Vagina (tissue), 2 donors: Measurements from ENCODE around the gene CD151.

ENCODE experiments used
- POLR2A ChIP-seq, 2 donors: fragments of 450-650 bp; IDR thresholded peaks; one replicate each; pipeline ENCODE4 v1.6.1; 2017; ENCODE audit warnings: antibody characterized with exemption in 2 of 2, mild to moderate bottlenecking in 2 of 2, moderate library complexity in 2 of 2
- POLR2AphosphoS5 ChIP-seq, 2 donors: sonication (generic); formaldehyde crosslinking; IDR thresholded peaks; one replicate each; pipeline ENCODE4 v1.9.0; 2017; ENCODE audit warnings: antibody characterized with exemption in 2 of 2, mild to moderate bottlenecking in 2 of 2, low read depth in 1 of 2; ENCODE audit not compliant: insufficient read depth in 1 of 2
- TF ChIP-seq, protein P1 (sequence below), 3 experiments: fragments of 450-650 bp in 2 of 3; fragments of 200-600 bp in 1 of 3; sonication (generic) in 1 of 3; IDR thresholded peaks; one replicate each; pipeline ENCODE4 v1.5.1; 2017 to 2019; ENCODE audit warnings: antibody characterized with exemption in 3 of 3, mild to moderate bottlenecking in 2 of 3, moderate library complexity in 2 of 3

DNA sequence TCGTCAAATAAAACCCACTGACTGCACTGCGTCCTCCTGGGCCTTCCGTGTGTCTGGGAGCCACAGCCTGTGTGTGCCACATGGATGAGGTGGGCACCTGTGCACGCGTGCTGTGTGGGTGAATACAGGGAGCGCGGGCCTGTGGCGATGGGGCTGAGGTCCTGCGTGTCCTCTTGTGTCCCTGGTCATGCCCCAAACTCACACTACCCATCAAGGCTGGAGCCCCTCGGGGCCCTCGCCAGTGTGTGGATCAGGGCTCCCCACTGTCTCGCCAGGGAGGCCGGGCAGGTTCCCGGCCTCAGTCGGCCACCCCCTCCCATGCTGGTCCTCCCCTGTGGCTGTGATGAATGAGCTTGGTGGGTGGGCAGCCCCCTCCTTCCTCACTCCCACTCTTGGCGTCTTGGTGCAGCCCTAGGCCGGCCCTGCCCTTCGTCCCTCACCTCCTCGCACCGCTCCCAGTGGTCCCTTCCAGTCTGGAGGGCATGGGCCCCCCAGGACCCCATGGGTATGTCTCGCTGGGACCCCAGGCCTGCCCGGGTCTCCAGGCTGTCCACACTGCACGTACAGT, 707 bp upstream of the CD151 start:
- TF ChIP-seq POLR2A (IDR thresholded peaks at IDR 0.05) (no peak), POLR2AphosphoS5 (IDR thresholded peaks at IDR 0.05; ENCODE audit: insufficient read depth in 1 of 2, low read depth in 1 of 2) (no peak)
- TF ChIP-seq, protein P1, sequence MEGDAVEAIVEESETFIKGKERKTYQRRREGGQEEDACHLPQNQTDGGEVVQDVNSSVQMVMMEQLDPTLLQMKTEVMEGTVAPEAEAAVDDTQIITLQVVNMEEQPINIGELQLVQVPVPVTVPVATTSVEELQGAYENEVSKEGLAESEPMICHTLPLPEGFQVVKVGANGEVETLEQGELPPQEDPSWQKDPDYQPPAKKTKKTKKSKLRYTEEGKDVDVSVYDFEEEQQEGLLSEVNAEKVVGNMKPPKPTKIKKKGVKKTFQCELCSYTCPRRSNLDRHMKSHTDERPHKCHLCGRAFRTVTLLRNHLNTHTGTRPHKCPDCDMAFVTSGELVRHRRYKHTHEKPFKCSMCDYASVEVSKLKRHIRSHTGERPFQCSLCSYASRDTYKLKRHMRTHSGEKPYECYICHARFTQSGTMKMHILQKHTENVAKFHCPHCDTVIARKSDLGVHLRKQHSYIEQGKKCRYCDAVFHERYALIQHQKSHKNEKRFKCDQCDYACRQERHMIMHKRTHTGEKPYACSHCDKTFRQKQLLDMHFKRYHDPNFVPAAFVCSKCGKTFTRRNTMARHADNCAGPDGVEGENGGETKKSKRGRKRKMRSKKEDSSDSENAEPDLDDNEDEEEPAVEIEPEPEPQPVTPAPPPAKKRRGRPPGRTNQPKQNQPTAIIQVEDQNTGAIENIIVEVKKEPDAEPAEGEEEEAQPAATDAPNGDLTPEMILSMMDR (IDR thresholded peaks at IDR 0.05) = no peak
